BLaER1 treated with 17β-estradiol and CSF1 and Interleukin-3, amounts not matched to agents 10 nM and 100 nM (cell line): Measurements from ENCODE around the gene PLEKHG7.

Source experiments
- H3K27ac ChIP-seq, 11 experiments: shearing (Covaris generic); formaldehyde crosslinking; 2 replicates each; pipeline ENCODE4 v1.8.1; 2022
- H3K27me3 ChIP-seq, 11 experiments: shearing (Covaris generic); formaldehyde crosslinking; 2 replicates each; pipeline ENCODE4 v1.8.1; 2022
- H3K36me3 ChIP-seq, 11 experiments: shearing (Covaris generic); formaldehyde crosslinking; 2 replicates each; pipeline ENCODE4 v1.8.1; 2022
- H3K4me1 ChIP-seq, 10 experiments: shearing (Covaris generic); formaldehyde crosslinking; 2 replicates each; pipeline ENCODE4 v1.8.1; 2022
- H3K4me2 ChIP-seq, 11 experiments: shearing (Covaris generic); formaldehyde crosslinking; 2 replicates each; pipeline ENCODE4 v1.8.1; 2022
- H3K4me3 ChIP-seq, 10 experiments: shearing (Covaris generic); formaldehyde crosslinking; 2 replicates each; pipeline ENCODE4 v1.8.1; 2022
- H3K9ac ChIP-seq, 11 experiments: shearing (Covaris generic); formaldehyde crosslinking; 2 replicates each; pipeline ENCODE4 v1.8.1; 2022
- H3K9me3 ChIP-seq, 11 experiments: shearing (Covaris generic); formaldehyde crosslinking; replicated peaks in 1 of 11; 2 replicates each; pipeline ENCODE4 v1.8.1; 2022
- H4K20me1 ChIP-seq, 11 experiments: shearing (Covaris generic); formaldehyde crosslinking; 2 replicates each; pipeline ENCODE4 v1.8.1; 2022
- Cebpa-rat ChIP-seq, 11 experiments: shearing (Covaris generic); IDR thresholded peaks; 2 replicates each; pipeline ENCODE4 v1.8.1; 2022

PLEKHG7 gene

GRCh38 chr12:92796650-92797049 is 93.9 kb downstream of the PLEKHG7 start:
- H3K4me2 ChIP-seq = no peak overlapping the region
- H3K4me1 ChIP-seq = no peaks in the 10 kb centered on the region
- peaks cover 5 to 26% (median 16%) of the 10 kb centered on the region in 11 experiments; a peak in 20 of 22 replicates for H3K9me3 ChIP-seq
- no peaks in the 10 kb centered on the region for H3K27me3 ChIP-seq
- no peak overlapping the region for H3K27ac ChIP-seq
- no peaks in the 10 kb centered on the region for H4K20me1 ChIP-seq
- no peak overlapping the region for H3K9ac ChIP-seq
- H3K4me3 ChIP-seq = no peak overlapping the region
- TF ChIP-seq Cebpa-rat (IDR thresholded peaks at IDR 0.05) = no peak
- H3K36me3 ChIP-seq = peaks cover 39 to 76% (median 63%) of the 10 kb centered on the region in 11 experiments

- Histone ChIP-seq H4K20me1 (no peaks in the 10 kb centered on the region), H3K27me3 (no peaks in the 10 kb centered on the region), H3K27ac (no peak overlapping the region), H3K4me3 (no peak overlapping the region), H3K36me3 (peaks cover 52 to 86% (median 72%) of the 10 kb centered on the region in 11 experiments; a peak in 21 of 22 replicates), H3K9ac (no peak overlapping the region), H3K9me3 (peaks cover 0 to 11% (median 7%) of the 10 kb centered on the region in 11 experiments; a peak in 18 of 22 replicates), H3K4me1 (no peaks in the 10 kb centered on the region), H3K4me2 (no peak overlapping the region)
- TF ChIP-seq Cebpa-rat (IDR thresholded peaks at IDR 0.05) = no peak
Observed at GRCh38 chr12:92802906-92803305, 100.1 kb downstream of the PLEKHG7 start.

- peaks cover 51 to 86% (median 73%) of the 10 kb centered on the region in 11 experiments; a peak in 21 of 22 replicates for H3K36me3 ChIP-seq
- H3K9ac ChIP-seq = no peak overlapping the region
- H4K20me1 ChIP-seq = no peaks in the 10 kb centered on the region
- no peak for TF ChIP-seq Cebpa-rat (IDR thresholded peaks at IDR 0.05)
- no peaks in the 10 kb centered on the region for H3K4me1 ChIP-seq
- no peak overlapping the region for H3K4me2 ChIP-seq
- H3K4me3 ChIP-seq = no peak overlapping the region
- no peaks in the 10 kb centered on the region for H3K27me3 ChIP-seq
- H3K9me3 ChIP-seq = peaks cover 0 to 15% (median 8%) of the 10 kb centered on the region in 11 experiments; a peak in 18 of 22 replicates
- H3K27ac ChIP-seq = no peak overlapping the region
Observed at GRCh38 chr12:92803903-92804302, 101.1 kb downstream of the PLEKHG7 start.

- Histone ChIP-seq H3K4me1 (peaks cover 0 to 15% (median 2%) of the 10 kb centered on the region in 10 experiments; a peak in 8 of 20 replicates), H4K20me1 (no peaks in the 10 kb centered on the region), H3K27ac (no peak overlapping the region), H3K36me3 (peaks cover 55 to 97% (median 74%) of the 10 kb centered on the region in 11 experiments), H3K27me3 (no peaks in the 10 kb centered on the region), H3K9ac (no peak overlapping the region), H3K4me3 (no peak overlapping the region), H3K4me2 (peak overlapping the region in 3 of 11 experiments; percentile 37 to 51 (median 43); a peak in 6 of 22 replicates), H3K9me3 (peaks cover 0 to 24% (median 8%) of the 10 kb centered on the region in 11 experiments; a peak in 18 of 22 replicates)
- TF ChIP-seq Cebpa-rat (IDR thresholded peaks at IDR 0.05) = no peak
Observed at GRCh38 chr12:92810370-92810769, 107.6 kb downstream of the PLEKHG7 start.

GRCh38 chr12:92814584-92814983 is 111.8 kb downstream of the PLEKHG7 start:
- H4K20me1 ChIP-seq = no peaks in the 10 kb centered on the region
- no peak overlapping the region for H3K4me3 ChIP-seq
- H3K36me3 ChIP-seq = peaks cover 44 to 95% (median 66%) of the 10 kb centered on the region in 11 experiments
- no peak overlapping the region for H3K27ac ChIP-seq
- no peak overlapping the region for H3K9ac ChIP-seq
- TF ChIP-seq Cebpa-rat (IDR thresholded peaks at IDR 0.05) = no peak
- peaks cover 0 to 15% (median 2%) of the 10 kb centered on the region in 10 experiments; a peak in 8 of 20 replicates for H3K4me1 ChIP-seq
- peaks cover 0 to 9% (median 0%) of the 10 kb centered on the region in 11 experiments; a peak in 3 of 22 replicates for H3K9me3 ChIP-seq
- no peaks in the 10 kb centered on the region for H3K27me3 ChIP-seq
- H3K4me2 ChIP-seq = no peak overlapping the region

GRCh38 chr12:92821142-92821541 is 118.4 kb downstream of the PLEKHG7 start:
- Histone ChIP-seq H3K4me3 (no peak overlapping the region), H3K9ac (no peak overlapping the region), H3K4me1 (no peaks in the 10 kb centered on the region), H3K4me2 (no peak overlapping the region), H3K36me3 (peaks cover 53 to 91% (median 69%) of the 10 kb centered on the region in 11 experiments), H3K27ac (no peak overlapping the region), H4K20me1 (no peaks in the 10 kb centered on the region), H3K27me3 (no peaks in the 10 kb centered on the region), H3K9me3 (no peaks in the 10 kb centered on the region)
- no peak for TF ChIP-seq Cebpa-rat (IDR thresholded peaks at IDR 0.05)
